ENCODE results near the gene ATXN1.

The ATXN1 gene

DNA sequence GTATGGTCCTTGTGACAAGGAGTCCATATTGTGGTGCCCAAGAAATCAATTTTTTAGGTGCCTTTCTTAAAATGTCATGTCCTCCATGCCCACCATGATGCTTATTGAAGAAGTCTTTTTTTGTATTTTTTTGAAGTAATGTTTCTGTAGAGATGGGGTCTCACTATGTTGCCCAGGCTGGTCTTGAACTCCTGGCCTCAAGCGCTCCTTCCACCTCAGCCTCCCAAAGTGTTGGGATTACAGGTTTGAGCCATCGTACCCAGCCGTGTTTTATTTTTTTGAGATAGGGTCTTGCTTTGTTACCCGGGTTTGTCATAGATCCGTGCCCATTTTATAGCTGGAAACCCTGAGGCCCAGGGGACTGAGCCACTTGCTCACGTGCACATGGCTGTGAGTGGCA is 238.3 kb downstream of the ATXN1 start:
- in situ Hi-C loops (cut with HindIII; ENCODE audit: low sequenced_read_pairs), result no loop called here

DNA sequence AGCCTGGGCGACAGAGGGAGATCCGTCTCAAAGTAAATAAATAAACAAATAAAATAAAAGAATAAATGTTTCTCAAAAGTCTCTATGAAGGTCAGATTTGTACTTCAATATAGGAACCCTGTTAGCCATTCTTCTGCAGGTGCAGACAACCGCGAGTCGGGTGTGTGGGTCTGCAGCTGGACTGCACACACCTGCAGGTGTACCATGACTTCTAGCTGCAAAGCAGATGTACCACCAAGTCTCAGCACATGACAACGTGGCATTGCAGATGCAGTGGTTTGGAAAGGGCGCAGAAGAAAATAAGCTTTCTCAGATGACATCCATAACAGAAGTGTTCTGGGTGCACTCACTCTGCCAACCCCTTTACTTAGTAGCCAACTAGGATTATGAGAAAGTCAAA is 239.7 kb downstream of the ATXN1 start:
- in situ Hi-C loops (cut with HindIII; ENCODE audit: low sequenced_read_pairs), result no loop called here

DNA sequence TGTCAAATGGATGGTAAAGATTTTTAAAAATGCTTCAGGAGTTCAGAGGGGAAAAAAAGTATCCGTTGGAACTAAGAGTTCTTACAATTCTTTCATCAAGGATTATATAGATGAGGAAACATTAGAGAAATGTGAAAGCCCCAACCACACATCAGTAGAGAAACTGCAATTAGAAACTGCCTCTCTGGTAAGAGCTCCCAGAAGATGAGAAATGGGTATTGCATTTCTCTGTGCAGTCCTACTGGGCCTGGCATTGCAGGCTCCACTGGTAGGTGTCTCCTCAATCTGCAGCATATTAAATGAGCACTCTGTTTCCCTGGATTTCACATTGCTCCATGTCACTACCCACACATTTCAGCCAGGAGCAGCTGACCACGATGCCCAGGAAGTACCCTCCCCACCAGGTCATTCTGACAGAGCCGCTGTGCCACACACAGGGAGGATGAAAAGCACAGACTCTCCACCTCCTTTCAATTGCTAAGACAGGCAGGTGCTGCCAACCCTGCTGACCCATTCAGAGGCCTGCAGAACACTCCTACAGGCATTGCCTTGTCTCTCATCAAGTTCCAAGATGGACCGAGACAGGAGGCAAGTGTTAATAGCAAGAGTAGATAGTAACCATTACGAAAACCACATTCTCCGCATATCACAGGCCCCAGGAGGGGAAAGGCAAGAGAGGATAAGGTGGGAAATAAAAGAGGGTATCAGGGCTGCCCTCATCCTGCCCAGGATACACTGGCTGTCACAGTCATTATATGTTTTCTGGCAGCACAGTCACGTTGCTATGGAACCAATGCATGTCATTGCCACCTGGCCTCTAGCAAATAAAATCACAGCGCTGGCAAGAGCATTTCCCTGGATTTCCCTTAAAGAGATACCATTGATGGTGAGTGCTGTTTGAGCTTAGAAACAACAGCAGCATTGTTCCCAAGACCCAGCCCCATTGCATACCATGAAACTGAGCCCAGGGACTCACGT is 241.7 kb downstream of the ATXN1 start:
- in situ Hi-C loops (cut with HindIII; ENCODE audit: low sequenced_read_pairs), result loop anchor here (10.0 kb wide), 1 partner anchor 125 kb away; no protein-coding TSS in a partner anchor

DNA sequence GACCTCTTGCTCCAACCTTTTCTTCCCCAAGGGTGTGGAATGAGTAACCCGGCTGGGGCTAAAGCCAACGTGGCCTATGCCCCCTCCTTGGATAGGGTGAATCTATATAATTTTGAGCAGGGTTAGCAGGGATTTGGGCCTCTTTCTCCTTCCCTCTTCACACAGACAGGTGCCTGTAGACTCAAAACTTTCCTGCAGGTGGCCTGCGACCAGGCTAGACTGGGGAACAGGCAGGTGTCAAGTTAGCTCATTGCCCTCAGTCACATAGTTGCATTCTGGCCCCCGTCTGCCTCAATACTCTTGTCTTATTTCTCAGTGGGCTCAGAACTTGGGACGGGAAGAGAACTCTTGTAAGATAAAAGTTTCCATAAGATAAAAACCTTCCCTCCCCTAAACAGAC is 243.0 kb downstream of the ATXN1 start:
- in situ Hi-C loops (cut with HindIII; ENCODE audit: low sequenced_read_pairs), result loop anchor here (10.0 kb wide), 1 partner anchor 127 kb away; no protein-coding TSS in a partner anchor

DNA sequence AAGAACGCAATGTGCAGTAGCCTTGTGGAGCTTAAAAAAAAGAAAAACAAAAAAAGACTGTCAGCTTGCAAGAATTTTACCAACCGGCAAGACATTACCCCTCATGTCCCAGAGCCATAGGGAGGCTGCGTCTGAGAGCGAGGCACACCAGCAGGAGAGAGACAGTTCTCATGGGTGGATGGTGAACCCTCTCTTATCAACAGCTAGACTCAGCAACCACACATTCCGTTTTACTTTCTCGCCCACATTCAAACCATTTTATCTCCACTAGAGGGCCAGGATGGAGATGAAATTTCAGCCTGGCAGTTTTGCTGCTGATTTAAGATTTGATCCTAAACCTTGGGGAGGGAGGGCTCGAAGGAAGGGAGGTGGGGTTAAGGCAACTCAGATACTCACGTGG is 247.0 kb downstream of the ATXN1 start:
- in situ Hi-C loops (cut with HindIII; ENCODE audit: low sequenced_read_pairs), result loop anchor here (5.0 to 10.0 kb wide), 2 partner anchors 131 to 248 kb away; partner anchors contain the start of gene ATXN1

DNA sequence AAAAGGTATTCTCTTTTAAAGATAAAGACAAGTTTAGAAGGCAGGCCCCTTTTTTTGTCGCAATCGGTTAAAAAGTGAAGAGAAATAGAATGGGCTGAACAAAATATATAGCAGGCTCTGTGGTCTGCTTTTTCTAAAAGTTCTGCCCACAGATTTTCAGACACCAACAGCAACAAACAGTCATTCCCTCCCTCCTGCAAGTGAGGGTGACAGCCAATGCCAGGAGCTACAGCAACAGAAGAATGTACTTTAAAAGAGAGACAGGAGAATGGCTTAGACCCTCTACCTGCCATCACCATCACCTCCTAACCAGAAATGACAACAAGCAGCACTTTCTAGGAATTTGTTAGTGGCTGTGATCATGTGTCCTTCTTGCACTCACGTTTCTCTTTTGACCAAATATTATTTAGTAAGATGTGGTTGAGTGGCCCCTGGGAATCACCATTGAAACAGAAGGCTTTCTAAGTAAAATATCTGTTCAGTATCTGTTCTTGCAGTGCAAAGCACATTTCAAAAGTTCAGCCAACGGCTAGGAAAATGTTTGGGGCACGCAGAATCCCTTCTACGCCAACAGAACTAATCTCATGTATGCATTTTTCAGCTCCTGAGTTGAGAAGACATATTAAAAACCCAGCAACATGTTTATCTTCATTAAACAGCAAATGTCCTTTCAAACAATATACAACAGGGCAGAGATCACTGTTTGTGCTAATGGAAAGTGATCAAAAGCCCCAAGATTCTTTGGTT is 248.5 kb downstream of the ATXN1 start:
- in situ Hi-C loops (cut with HindIII; ENCODE audit: low sequenced_read_pairs), result loop anchor here (5.0 to 10.0 kb wide), 2 partner anchors 132 to 250 kb away; partner anchors contain the start of gene ATXN1

DNA sequence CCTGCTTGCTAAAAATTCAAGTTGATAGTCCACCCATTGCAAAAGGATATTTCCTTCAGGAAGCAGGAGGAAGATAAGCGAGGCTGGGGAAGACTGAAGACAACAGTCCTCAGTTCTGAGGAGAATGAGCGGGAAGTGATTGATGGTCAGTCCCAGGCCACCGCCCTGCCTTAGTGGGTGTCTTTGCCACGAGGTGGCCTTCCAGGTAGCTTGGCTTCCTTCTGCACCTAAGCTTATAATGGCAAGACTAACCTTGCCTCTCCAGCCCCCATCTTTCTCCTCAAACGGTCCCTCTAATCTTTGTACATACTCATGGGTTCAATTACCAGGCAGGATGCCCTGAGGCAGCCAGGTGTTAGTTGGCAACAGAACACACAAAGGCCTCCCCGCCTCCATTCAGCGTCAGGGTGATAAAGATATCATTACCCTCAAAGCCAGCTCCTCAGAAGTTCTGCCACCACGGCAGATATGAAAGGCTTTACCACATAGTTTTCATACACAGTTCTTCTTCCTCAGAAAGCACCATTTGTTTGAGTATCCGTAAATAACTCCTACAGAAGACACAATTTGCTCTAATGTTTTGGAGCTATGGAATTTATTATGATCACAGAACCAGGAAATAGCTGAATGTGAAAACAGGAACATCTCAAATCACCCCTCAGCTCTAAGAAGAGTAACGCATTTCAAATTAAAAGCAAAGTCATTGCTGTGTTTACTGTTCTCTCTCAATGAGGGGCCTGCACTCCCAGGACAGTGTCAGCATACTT is 249.4 kb downstream of the ATXN1 start:
- in situ Hi-C loops (cut with HindIII; ENCODE audit: low sequenced_read_pairs), result loop anchor here (5.0 to 10.0 kb wide), 2 partner anchors 133 to 250 kb away; partner anchors contain the start of gene ATXN1

DNA sequence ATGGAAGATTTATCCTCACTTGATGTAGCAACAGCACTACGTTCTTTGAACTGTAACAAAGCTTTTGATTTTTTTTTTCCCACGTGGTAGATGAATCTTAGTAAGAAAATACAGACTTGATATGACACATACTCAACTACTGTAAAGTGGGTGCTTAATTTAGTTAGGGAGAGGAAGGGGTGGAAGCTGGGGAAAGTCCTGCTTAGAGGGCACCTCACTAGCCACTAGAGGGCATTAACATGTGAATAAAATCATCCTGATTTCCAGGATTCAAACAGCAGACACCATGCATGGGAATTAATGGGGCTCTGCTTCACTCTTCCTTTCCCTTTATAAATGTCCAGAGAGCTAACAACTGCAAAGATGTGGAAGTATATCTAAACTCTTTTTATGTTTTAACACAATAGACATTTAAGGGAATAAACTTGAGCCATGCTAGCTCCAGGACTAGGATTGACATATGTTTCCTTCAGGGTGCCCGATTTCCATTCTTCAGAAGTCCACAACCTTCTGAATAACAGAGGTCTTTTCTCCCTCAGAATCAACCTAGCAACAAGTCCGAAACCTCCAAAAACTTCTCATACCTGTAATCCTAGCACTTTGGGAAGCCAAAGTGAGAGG is 250.1 kb downstream of the ATXN1 start:
- in situ Hi-C loops (cut with HindIII; ENCODE audit: low sequenced_read_pairs), result loop anchor here (5.0 to 10.0 kb wide), 2 partner anchors 134 to 251 kb away; partner anchors contain the start of gene ATXN1

DNA sequence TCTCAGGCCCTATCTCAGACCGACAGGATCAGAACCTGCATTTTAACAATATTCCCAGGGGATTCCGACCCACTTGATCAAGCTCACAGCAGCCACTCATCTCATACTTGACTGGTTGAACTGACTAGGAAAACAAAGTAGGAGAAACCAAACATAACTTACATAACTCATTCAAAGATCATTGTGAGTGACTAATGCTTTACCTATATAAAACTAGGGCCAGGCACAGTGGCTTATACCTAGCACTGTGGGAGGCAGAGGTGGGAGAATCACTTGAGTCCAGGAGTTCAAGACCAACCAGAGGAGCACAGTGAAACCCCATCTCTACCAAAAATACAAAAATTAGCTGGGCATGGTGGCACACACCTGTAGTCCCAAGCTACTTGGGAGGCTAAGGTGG is 251.0 kb downstream of the ATXN1 start:
- in situ Hi-C loops (cut with HindIII; ENCODE audit: low sequenced_read_pairs), result loop anchor here (5.0 to 10.0 kb wide), 2 partner anchors 135 to 252 kb away; partner anchors contain the start of gene ATXN1

DNA sequence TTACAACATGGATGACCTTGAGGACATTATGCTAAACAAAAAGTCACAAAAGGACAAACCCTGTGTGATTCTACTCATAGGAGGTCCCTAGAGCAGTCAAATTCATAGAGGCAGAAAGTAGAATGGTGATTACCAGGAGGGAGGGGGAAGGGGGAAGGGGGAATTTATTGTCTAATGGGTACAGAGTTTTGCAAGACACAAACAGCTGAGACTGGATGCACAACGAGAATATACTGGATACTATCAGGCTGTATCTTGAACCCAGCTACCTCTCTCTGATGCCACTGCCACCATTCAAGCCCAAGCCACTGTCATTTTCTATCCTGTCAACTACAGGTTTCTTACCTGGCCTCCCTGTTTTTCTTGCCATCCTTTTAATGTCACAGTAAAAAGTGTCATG is 252.3 kb downstream of the ATXN1 start:
- in situ Hi-C loops (cut with HindIII; ENCODE audit: low sequenced_read_pairs), result no loop called here

DNA sequence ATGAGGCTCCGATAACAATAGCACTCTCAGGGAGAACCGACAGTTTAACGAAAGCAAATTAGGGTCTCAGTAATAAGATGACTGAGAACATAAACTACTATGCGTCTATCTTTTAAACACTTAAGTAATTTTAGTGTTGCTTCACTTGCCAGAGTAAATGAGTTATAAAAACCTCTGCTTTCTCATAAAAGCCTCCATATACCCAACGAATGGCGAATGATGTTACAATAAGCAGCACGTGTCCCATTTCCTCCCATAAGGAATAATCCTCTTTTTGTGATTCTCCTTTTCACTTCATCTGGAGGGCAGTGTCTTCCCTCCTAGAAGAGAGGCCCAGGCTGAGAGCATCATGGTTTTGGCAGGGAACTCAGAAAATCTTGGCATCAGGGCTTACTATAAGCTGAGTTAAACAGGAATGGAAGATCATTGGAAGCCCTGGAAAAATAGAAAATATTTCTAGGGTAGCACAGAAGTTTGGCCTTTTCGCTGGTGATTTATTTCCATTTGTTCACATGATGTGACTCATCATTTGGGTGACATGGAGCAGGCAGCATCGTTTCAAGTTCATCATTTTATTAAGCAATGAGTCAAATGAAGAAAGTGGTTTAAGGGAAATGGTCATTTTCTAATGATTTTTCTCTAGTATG is 255.4 kb downstream of the ATXN1 start:
- in situ Hi-C loops (cut with HindIII; ENCODE audit: low sequenced_read_pairs), result no loop called here

DNA sequence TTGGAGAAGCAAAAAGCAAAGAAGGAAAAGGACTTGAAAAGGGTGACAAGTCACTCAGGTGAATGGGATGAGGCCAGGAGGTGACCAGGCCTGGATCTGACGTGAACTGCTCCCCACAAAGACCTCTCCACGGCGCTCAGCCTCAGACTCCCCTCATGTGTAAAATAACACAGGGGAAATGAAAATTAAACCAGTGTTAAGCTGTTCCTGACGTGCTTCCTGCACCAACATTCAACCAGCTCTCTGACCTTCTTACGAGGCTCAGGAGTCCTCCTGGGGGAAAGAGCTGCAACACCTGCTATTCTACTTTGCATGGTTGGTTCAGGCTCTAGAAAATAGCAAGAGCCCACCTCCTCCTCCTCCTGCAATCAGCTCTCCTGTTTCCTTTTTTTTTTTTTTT is 256.7 kb downstream of the ATXN1 start:
- in situ Hi-C loops (cut with HindIII; ENCODE audit: low sequenced_read_pairs), result no loop called here

DNA sequence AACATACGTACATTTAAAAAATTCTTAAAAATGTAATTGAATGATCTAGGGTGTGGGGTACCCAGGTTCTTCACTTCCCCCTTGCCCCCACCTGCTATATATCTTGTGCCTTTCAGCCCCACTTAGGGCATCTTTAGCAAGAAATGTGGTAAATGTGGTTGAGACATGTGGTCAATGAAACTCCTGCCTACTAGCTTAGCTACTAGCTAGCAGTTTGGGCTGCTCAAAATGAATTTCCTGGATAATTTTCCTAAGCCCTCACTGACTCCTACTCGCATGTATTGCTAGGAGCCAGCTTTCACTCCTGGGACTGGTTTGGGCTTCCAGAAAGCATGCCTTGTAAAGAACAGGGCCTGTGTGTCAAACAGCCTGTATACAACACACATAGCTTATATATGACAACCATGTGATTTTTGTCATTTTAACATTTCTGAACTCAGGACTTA is 257.3 kb downstream of the ATXN1 start:
- in situ Hi-C loops (cut with HindIII; ENCODE audit: low sequenced_read_pairs), result no loop called here

DNA sequence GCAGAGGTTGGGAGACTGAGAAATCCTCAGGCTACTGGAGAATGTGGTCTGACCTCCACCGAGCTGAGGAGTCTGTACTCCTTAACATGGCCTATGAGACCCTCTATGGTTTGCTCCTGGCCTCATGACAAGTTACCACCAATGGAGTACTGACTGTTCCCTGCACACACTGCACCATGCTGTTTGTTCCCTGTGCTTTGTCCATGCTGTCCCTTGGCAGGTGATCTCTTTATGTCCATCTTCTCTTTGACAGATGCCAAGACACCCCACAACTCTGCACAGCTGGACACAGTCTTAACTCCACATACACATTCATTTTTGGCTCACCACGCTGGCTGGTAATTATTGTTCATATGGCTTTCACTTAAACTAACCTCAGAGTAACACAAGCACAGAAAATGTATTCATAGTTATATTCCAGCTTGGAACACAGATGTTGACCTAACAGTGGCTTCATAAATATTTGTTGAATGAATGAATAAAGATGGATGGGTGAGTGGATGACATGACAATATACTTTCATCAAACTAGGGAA is 258.0 kb downstream of the ATXN1 start:
- in situ Hi-C loops (cut with HindIII; ENCODE audit: low sequenced_read_pairs), result no loop called here

DNA sequence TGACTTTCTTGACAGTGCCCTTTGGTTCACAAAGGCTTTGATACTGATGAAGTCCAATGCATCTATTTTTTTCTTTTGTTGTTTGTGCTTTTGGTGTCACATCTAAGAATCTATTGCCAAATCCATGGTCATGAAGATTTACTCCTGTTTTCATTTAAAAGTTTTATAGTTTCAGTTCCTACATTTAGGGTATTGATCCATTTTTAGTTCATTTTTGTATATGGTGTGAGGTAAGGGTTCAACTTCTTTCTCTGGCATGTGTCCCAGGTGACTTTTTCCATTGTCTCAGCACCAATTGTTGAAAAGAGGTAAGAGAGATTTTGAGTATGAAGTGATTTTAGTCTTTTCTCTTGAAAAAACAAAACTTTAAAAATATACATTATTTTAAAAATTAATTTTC is 262.3 kb downstream of the ATXN1 start:
- in situ Hi-C loops (cut with HindIII; ENCODE audit: low sequenced_read_pairs), result no loop called here

DNA sequence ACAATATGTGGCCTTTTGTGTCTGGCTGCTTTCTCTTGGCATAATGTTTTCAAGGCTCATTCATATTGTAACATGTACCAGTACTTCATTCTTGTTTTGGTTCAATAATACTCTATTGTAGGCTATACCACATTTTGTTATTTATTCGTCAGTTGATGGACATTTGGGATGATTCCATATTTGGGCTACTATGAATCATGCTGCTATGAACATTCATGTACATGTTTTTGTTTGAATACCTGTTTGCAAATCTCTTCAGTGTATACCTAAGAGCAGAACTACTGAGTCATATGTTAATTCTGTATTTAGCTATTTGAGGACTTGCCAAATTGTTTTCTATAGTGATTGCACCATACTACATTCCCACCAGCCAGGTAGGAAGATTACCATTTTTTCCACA is 263.0 kb downstream of the ATXN1 start:
- in situ Hi-C loops (cut with HindIII; ENCODE audit: low sequenced_read_pairs), result no loop called here

DNA sequence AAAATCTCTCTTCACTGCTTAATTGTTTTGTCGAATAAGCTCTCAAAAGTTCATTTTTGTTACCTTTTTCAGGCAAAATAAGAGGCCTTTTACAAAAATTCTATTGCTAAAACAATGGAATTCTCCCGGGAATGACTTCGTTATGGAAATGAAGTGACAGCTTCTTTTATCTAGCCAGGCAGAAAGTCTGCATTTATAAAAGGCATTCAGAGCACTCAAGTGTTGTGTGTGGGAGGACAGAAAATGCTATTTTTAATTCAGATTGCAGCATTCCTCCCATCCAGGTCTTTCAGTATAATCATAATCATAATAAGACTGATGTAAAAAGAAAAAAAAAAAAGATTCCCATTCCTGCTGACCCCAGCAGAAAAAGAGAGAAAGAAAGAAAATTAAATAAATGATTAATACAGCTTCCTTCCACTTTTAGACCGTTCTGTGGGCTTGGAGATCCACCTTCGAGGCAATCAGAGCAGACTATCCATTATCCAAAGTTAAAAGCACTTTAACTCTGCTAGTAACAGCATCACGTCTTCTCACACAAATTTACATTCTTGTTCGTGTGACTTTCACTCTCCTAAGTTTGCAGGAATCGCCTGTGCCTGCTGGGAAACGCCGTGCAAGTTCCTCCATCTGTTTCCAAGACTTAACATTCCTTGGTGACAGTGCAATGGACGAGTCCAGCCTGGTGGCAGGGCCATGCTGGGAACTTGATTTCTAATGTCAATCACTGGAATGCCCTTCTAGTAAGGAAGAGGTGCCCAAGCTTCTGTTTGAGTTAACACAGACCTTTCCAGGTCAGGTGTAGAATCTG is 264.1 kb downstream of the ATXN1 start:
- in situ Hi-C loops (cut with HindIII; ENCODE audit: low sequenced_read_pairs), result no loop called here

DNA sequence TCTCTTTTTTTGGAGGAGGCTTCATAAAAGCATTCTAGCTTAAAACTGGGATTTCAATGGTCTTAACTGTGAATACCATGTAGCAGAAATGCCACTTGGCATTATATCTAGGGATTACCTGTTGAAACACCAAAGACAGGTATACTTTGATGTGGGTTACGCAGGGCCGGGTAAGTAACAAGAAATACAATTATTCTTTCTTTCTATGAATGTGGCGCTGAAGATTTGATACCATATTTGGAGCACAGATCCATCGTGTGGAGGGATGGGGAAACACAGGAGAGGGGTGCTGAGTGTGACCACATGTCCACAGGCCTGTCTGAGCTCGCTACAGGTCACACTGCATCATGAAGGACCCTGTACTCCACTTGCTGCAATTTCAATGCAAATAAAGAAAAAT is 265.1 kb downstream of the ATXN1 start:
- in situ Hi-C loops (cut with HindIII; ENCODE audit: low sequenced_read_pairs), result no loop called here

DNA sequence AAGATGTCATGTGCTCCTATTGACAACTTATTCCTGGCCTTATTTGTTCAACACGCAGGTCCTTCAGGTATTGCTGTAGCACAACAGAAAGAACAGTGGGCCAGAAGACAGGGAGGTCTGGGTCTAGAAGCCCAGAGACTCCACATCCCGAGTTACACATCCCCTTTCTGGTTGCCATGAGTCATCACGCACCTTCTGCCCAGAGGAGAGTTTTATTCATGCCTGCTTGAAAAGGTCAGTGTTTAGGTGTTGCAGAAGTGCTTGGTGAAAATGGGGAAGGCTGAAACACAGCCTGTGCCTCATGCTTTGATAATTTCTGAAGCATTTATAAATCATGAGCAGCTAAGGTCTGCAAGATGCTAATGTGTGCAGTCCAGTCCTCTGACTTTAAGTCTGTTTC is 266.5 kb downstream of the ATXN1 start:
- in situ Hi-C loops (cut with HindIII; ENCODE audit: low sequenced_read_pairs), result no loop called here
